Activated gamma-delta T cell treated with anti-CD3 and anti-CD28 coated beads, Interleukin-2, amount 50 U/mL, for 16 hours (primary cell): ENCODE results near the gene CHRNA1.

ENCODE experiments used
- DNase-seq: peaks from one replicate; pipeline ENCODE4 v3.0.0-alpha.2; 2020; ENCODE audit warnings: low read depth

The CHRNA1 gene

DNA sequence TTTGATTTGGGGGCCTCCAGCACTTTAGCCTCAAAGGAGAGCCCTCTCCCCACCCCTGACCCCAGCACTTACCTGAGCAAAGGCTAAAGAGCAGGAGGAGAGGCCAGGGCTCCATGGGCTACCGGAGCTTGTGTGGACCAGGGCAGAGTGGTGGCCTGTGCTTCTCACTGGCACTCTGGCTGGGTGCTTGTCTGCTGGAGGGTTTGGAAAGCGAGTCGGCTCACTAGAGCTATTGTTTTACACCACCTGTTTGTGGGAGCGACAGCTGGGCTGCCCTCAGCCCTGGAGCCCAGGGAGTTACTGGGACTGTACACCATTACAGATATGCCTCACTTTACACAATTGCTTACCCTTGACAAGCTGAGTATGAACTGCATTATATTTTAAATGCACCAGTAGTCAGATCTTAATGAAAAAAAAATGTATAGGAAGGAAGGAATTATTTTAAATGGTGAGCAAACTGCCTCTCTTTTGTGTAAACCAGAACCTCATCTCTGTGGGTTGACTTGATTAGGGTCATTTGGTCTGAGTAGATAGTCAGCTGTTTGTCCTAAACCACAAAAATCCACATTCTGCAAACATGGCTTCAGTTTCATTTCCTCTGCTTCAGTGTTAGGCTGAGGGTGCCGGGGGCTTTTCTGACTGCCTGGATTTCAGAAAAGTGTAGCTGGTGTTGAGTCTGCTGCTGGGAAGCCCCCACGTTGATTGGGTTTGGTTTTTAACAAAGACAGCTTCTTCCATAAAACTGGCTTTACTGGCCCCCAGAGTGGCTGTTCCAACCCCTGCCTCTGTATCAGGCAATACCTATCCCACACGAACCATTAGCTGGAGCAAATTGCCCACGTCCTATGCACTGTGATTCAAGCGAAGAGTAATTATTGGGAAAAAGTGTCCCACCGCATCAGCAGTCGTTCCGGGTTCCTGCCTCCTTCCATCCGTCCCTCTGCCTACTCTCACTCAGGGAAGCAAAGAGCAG, at the start of gene CHRNA1:
Gene CHRNA1 (minus strand): TSS at position 193 of the 976 bp plus-strand sequence. CDS start 78 bp downstream, at position 115.
- no peak for DNase-seq

DNA sequence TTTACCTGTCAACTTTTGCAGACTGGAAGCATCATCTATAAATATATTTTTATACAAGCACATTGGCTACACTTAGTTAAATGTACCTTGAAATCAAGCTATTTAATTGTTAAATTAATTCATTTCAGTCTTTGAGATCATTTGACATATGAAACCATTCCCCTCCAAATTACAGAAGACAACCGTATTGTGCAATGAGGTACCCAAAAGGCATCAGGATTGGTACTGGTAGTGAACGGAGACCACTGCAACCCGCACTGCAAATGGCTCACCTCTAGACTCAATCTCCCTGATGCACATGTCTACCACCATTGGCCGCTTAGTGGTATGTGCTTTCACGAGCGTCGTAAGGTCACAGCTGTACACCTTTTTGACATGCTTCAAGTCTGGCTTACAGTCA, 47.8 kb upstream of the CHRNA1 start:
- no peak for DNase-seq

DNA sequence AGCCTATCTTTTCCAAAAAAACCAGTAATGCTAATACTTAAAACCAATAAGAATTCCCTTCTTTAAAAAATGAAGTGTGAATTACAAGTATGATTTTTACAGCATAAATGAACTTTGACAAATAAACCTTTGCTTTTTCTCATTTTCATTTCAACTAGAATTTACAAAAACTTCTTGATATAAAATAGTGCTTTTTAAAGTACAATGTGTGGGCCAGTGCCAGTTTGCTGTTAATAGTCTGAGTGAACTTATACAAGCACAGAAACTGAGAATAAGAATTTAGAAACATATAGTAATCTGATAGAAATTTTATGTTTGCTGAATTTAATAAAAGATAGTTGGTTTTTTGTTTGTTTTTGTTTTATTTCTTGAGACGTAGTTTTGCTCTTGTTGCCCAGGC, 43.7 kb upstream of the CHRNA1 start:
- no peak for DNase-seq

DNA sequence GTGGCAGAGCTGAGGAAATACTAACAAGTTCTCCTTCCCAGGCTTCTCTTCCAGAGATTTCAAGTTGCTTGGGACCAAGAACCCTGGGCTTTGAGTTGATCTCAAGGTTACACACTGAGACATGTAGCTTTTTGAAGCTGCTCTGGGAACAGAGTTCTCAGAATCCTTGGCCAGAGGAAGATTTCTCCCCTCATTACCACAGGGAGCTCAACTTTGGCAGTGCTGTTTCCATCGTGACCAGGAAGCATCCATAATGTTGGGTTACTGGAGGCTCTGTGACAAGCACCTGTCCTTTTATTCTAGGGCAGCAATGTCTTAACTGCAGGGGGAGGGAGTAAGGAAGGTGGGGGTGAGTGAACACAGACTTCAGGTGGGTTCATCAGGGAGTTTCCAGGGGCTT, 41.5 kb upstream of the CHRNA1 start:
- DNase-seq, result no peak

DNA sequence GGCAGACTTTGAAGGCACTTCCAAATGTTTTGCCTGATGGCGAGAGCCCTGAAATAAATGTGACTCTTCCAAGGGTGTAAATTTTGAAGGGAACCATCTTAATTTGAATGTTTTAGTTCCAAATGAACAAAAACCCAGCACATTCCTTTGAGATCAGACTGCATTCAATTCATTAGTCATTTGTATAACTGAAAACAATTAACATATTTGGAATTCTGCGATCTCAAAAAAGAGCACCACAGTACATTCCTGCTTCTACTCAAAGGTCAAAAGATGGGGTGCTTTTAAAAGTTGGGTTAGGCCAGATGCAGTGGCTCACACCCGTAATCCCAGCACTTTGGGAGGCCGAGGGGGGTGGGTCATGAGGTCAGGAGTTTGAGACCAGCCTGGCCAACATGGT, 38.2 kb upstream of the CHRNA1 start:
- no peak for DNase-seq

DNA sequence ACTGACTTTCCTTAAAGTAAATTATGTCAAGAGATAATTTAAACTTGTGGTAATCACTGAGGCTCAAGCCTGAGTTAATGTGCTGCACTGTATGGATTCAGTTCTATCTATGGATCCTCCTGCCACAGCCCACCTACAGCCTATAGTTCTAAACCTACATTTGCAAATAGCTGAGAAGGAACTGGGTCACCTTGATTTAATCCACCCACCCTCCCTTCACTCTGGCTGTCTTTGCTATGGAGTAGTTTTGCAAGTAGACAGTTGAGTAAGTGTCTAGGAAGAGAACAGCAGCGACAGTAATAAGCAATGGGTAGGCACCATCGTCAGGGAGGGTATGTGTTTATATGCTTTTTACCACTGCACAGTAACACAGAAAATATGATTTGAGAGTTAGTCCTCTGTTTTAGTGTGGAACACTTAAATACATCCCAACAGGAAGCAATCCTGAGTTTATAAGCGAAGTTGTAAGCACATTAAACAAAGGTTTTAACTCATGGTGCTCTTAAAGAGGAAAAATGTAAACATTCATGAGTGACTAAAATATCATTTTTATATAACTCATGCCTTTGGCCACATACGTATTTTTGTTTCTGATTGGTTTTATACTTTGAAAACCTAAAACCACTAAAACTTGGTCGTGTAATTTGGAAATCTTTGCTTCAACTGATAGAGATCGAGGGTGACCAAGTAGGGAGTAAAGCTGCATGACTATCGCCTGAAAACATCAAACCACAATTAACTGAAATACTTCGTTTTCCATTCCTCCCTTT, 36.3 kb upstream of the CHRNA1 start:
- no peak for DNase-seq

DNA sequence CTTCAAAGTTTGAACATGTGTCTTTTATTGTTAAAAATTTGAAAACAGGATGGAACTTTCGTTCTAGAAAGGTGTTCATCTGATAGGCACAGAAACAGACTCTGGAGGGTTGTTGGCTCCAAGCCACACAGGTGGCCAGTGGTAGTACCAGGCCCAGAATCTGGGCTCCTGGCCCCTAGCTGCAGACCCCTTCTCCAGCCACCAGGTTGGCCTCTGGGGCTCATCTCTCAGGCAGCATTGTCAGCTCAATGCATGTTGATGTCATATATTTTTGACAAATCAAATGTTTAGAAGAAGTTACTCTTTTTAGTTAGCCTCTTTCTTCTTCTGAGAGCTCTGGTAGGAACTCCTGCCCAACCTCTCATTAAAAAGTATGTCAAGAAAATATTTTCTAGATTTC, 34.5 kb upstream of the CHRNA1 start:
- DNase-seq, result no peak

DNA sequence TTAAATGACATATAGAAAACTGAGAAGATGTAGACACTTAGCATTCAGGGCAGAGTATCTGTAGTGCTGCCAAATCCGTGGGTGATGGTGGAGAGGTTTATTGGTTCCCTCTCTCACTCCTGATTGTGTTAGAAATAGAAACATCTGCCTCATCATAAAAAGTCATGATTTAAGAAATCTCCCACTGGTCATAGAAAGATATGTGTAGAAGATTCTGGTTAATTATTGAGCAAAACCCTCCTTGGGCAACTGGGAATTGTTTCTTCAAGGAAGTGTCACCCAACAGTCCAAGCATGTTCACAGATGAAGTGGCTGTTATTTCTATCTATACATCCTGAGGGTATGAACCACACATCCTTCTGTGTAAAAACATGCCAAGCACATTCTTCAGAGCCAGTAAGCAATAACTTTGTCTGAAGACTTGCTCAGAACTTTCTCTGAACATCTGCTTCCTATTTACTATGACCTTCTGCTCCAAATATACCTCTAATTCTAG, 33.6 kb upstream of the CHRNA1 start:
- no peak for DNase-seq

DNA sequence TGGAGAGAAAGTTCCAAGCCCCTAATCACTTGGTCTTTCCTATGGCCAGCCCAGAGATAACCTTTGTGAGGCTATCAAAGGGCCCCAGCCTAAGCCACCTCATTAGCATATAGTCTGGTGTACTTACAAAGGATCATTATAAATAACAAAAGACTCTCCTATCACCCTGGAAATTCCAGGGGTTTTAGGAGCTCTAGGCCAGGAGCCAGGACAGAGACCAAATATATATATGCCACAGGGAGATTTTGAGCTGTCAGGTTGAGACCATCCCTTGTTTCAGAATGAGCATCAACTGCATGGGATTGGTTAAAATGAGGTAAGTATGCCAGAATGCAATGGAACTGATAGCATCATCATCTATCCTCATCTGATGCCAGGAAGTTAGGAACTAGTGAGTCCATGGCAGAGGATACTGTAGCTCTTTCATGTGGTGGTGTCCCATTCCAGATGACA, 32.1 kb upstream of the CHRNA1 start:
- no peak for DNase-seq

DNA sequence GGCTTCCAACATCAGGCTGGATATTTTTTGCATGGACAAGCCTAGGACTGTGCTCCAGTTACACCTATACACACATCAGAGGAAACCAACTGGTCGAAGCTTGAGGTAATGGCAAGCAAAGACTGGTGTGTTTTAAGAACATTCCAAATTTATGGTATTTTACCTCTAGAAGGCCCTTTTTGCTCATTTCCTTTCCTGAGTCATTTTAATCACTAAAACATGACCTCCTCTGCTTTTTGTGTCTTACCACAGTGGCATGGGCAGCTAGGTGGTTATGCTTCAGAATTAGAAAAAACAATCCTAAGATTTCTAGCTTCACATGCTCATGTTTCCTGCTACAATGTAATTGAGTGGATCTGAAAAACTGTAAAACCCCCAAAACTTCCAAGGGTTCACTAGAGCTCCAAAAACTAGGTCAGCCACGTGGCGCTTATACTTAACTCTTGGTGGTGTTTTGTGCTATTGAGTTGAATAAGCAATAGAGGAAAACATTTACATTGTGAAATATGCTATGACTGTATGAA, 30.6 kb upstream of the CHRNA1 start:
- DNase-seq, result no peak

DNA sequence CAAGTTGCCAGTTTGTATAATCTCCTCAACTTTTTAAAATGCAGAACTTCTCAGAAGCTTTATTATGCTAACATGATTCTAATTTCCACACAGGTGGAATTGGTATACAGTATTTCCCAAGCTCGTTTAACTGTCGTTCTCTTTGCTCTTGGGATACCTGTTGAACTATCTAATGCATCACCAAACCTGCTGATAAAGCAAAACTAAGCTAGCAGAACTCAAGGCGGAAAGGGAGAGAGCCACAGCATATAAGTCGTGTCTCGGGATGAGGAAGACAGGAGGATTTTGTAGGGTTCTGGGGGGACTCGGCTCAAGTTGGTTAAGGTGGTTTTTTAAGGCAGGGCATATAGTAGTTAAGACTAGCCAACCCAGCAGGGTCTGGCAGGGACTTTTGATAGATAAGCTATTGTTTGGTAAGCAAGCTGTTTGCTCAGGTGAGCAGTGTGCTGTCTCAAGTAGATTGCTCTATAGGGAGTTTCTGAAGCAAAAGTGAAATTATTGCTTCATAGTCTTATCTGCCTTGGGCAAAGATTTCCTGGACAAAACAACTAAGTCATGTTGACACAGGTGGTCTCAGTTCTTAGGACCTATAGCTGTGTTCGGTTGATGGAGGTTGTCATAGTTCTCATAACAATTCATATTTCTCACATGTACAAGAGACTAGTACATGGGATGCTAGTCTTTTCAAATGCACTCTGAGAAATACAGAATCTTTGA, 28.2 kb upstream of the CHRNA1 start:
- no peak for DNase-seq

DNA sequence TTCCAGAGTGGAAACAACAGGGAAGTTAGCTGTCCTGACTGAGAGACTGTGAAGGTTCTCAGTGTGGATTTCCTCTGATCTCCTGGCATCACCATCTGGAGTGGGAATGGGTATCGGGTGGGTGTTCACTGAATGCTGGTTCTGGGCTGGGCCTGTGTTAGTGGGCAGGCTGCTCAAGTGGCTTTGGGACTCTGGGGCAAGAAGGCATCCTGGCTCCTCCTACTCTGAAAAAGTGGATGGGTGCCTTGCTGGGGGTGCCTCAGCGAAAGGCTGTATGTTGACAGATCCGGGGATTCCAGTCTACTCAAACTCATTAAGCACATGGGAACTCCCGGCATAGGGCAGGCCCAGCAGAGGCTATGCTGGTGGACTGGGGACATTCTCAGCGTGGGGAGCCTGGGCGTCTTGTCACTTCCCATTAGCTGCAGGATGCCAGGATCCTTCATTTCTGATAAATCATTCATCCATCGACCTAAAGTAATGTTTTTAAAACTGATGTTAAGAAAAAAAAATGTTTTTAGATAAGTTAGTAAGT, 27.5 kb upstream of the CHRNA1 start:
- no peak for DNase-seq

DNA sequence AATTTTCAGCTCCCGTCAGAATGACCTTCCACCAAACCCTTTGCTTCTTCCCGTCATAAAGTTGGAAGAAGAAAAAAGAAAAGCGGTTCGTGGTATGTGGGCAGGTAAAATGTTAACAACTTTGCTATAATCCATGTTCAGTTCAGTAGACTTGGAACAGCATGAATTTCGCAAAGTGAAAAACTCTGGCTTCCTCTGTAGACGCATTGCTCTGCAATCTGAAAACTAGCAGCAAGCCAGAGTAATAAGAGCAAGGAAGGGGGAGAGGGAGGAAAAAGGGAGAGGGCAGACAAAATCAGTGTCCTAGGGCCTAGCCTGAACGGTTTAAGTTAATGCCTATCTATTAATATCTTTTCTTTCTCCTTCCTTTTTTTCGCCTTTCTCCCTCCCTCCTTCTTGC, 26.7 kb upstream of the CHRNA1 start:
- DNase-seq, result no peak

DNA sequence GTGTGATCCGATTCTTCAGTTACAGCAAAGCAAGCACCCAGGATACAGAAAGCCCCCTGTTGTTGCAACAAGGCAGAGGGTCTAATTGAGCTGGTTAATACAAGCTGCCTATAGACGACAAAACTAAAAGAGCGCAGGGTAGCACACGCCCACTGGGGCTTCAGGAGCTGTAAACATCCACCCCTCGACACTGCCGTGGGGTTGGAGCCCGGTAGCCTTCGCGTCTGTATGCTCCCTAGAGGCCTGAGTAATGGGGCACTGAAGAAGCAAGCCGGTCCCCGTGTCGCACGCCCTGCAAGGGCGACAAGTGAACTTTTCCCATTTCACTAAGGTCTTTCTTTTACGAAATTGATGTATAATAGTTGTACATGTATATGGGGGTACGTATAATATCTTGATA, 24.7 kb upstream of the CHRNA1 start:
- no peak for DNase-seq

DNA sequence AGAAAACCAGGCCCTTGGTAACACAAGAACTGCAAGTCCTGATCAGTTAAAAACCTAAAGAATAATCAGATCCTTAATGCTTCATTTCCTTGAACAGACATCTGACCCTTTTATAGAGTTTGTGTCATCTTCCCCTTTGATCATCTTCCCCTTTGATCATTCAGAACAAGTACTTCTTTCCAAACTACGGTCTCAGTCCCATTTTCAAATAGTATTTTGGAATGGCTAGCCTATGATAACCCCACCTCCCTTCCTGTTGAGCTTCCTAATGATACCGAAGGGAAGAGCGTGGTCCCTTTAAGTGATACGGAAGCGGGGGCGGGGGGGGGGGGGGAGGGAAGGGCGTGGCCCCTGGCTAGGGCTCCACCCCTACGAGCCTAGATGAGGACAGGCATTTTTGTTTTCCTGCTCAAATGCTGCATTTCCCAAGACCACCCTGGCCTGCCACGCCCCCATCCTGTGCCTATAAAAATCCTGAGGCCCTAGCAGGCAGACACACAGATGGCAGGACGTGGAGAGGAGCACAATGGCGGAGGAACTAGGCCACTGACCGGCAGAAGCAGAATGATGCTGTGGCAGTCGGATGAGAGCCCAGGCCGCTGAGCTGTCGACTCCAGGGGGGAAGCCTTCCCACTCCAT, 24.1 kb upstream of the CHRNA1 start:
- DNase-seq, result no peak

DNA sequence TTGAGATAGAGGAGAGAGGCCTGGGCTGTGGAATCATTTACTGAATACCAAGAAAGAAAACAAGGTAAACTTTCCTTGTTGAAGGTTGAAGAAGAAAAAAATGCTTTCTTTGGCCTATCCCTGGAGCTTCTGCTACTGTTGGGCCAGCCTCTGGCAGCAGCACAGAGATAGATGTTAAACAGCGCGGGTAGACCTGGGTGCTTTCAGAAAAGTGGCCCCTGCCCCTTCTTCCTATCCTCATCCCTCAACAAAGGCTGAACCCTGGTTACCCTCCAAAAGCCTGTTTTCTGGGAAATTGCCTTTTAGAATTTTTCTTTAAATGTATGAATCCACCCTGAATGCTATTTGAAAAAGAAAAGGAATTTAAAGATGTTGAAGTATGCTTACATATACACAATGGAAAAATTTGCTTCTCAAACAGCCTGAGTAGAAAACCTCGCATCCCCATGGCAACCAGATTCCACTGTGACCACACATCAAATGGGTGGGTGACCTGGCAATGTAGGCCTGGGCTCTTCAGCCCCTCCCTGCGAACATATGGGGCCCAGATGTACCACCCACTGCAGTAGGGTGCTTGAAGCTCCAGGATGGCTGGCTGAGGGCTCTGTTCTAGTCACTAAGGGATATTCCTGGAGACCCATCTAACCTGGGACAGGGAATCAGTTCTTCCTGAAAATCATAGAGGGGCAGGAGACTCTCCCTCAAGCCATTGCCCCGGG, 23.4 kb upstream of the CHRNA1 start:
- DNase-seq, result no peak

DNA sequence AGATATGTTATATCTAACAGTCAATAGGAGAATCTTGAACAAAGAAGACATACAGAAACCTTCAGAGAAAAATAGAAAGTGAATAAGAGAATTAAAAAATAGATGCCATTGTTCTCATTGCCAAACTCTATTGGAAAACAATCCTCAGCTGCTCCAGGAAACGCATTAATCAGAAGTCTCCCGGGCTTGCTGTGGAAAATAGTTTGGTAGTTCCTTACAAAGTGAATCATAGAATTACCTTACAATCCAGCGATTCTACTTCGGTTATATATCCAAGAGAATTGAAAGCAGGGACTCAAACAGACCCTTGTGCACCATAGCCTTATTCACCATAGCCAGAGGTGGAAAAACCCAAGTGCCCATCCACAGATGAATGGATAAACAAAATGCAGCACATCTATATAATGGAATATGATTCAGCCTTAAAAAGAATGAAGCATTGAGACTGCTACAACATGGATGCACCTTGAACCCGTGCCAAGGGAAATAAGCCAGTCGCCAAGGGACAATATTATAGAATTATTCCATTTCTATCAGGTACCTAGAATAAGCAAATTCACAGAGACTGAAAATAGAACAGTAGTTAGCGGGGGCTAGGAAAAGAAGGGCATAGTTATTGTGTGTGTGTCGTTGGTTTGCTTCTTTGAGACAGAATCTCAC, 21.9 kb upstream of the CHRNA1 start:
- no peak for DNase-seq

DNA sequence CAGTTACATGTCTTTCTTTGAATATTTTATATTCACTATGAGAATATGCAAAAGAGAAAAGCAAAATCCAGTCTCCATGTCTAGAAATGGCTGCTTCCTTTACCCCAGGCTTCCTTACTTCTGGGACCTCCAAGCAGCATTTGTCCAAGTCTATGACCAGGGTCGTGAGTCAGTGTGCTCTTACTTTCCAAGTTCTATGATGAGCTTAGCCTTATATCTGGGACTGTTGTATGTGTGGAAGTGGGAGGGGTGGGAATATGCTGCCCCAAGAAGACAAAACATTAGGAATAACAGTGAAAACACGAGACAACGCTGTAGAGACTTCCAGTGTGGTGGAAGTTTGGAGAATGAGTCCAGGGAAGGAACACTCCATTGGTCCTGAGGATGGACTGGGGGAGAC, 21.2 kb upstream of the CHRNA1 start:
- DNase-seq, result no peak

DNA sequence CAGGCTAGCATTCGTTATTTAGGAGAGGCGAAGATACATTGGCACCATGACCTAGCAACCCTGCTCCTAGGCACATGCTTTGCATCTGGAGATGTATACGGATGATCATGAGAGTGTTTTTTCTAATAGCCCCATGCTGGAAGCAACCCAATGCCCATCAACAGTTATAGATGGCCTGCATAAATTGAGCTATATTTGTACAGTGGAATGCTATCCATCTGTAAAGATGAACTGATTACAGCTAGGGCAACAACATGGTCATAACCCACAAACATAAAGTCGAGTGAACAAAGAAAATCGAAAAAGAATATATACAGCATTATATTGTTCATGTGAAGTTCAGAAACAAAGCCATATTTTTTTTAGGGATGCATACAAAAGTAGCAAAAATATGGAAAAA, 20.6 kb upstream of the CHRNA1 start:
- no peak for DNase-seq

DNA sequence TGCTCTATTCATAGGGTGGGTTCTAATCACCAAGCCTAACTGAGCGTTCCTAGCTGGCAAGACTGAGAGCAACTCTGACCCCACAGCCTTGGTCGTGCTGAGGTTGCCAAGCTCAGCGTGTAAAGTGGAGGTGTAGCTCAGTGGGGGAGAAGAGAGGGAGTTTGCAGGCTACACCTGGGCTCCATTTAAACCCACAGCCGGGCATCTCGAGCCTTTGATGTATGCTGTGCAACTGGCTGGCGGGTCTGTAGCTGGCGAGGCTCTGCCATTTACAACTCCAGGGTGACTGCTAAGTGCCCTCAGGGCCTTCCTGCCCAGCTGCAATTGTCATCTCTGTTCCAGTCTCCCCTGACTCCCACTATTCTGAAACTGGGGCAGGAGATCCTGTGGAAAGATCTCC, 20.0 kb upstream of the CHRNA1 start:
- no peak for DNase-seq
